Hematopoietic multipotent progenitor cell treated with erythropoietin and hydrocortisone succinate and interleukin-3 and kit ligand, for 6 days (in vitro differentiated cells): ENCODE measurements around the gene SART1.

ENCODE experiments used
- DNase-seq: peaks from one replicate; pipeline ENCODE4 v3.0.0-alpha.2; 2015

SART1 gene

DNA sequence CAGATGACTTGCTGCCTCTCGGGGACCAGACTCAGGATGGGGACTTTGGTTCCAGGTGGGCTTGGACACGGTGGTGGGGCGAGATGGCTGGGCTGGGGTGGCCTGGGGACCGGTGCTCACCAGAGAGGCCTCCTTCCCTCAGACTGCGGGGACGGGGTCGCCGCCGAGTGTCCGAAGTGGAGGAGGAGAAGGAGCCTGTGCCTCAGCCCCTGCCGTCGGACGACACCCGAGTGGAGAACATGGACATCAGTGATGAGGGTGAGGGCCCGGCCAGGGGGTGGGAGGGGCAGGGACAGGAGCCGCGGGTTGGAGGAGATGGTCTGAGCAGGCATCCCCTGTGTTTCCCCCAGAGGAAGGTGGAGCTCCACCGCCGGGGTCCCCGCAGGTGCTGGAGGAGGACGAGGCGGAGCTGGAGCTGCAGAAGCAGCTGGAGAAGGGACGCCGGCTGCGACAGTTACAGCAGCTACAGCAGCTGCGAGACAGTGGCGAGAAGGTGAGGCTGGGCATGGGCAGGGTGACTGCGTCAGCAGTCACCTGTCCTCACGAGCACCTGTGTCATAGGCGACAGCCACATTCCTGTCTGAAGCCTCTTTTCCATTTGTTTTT, 5.9 kb downstream of the SART1 start:
- no peak for DNase-seq

DNA sequence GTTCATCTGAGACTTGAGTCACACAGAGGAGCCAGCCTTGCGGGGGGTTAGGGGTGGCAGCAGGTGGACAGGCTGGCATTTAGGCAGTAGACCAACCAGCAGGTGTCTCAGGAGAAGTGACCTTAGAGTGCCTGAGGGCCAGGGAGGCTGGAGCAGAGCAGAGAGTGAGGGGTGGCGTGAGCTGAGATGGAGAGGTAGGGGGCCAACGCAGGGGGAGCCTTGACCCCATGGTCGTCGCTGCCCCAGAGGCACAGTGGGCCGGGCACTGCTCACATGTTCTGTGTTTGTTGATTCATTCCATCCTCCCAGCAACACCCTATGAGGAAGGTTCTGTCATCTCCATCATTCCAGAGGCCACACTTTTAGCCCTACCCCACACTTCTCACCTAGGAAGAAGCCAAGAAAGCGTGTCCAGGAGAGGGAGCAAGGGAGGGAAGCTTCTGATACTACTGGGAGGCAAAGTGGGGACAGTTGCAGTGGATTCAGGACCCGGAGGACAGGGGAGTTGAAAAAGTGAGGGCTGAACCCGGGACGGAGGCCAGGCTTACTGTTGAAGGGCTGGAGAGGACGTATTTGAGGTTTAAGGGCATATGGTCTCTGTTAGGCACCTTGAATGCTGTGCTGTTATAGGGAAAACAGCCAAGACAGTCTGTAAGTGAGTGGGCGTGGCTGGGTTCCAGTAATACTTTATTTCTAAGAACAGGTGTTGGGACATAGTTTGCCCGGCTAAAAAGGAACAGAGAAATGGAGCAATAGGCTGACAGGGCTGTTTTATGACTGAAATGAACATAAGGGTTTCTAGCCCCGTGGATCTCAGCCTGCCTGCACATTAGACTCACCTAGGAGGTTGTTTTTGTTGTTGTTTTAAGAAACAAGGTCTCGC, 7.3 kb downstream of the SART1 start:
- peak; percentile 58 for DNase-seq

DNA sequence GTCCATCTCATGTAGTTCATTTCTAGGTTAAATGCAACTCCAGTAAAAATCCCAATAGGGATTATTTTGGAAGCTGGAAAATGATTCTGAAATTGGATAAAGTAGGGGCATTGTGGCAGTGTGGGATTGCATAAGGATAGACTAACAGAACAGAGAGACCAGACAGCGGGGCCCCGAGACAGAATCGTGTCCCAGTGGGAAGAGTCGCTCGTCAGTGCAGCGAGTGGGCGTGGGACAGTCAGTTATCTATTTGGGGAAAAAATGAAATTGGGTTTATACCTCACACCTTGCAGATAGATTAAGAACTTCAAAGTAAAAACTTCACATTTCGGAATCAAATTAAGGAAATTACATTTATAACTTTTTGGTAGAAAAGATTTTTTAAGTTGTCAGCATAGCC, 10.6 kb downstream of the SART1 start:
- no peak for DNase-seq

DNA sequence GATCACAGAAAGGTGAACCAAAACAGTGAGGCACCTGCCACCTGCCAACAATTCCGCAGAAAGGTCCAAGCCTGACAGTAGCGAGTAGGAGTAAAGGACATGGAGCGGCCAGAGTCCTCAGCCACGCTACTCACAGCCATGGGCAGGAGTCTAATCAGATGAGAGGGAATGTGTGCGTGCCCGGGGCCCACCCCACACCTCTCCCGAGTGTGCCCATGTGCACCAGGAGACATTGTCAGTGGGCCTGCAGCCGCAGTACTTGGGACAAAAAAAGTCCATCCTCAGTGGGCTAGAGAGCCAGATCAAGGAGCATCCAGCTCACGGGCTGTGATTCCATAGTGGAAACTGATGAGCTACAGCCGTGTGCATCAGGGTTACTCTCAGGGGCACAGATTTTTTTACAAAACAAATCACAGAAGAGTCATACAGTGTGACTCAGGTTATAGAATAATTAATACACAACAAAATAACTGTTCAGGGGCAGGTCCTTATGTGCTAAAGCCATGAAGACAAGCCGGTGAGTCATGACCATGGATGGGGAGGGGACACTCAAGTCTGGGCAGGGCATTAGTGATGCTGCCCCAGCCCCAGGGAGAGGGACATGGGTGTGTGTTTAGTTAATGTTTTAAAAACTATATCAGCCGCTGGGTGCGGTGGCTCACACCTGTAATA, 12.0 kb downstream of the SART1 start:
- no peak for DNase-seq

DNA sequence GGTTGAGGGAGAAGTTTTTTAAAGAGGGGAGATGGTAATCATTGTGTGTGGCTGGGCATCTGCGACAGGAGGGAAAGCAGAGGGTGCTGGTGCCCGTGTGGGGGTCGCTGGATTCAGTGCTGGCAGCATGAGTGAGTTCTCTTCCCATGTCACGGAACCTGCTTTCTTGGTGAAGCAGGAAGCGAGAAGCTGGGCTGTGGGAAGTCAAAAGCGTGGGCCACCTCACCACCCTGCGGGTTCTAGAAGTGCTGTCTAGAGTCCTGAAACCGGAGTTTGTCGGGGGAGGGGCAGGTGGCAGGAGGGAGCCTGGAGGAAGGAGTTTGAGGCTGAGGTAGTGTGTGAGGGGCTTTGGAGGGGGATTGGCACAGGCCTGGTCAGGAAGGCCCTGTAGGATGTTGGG, 14.2 kb downstream of the SART1 start:
- DNase-seq, result no peak

DNA sequence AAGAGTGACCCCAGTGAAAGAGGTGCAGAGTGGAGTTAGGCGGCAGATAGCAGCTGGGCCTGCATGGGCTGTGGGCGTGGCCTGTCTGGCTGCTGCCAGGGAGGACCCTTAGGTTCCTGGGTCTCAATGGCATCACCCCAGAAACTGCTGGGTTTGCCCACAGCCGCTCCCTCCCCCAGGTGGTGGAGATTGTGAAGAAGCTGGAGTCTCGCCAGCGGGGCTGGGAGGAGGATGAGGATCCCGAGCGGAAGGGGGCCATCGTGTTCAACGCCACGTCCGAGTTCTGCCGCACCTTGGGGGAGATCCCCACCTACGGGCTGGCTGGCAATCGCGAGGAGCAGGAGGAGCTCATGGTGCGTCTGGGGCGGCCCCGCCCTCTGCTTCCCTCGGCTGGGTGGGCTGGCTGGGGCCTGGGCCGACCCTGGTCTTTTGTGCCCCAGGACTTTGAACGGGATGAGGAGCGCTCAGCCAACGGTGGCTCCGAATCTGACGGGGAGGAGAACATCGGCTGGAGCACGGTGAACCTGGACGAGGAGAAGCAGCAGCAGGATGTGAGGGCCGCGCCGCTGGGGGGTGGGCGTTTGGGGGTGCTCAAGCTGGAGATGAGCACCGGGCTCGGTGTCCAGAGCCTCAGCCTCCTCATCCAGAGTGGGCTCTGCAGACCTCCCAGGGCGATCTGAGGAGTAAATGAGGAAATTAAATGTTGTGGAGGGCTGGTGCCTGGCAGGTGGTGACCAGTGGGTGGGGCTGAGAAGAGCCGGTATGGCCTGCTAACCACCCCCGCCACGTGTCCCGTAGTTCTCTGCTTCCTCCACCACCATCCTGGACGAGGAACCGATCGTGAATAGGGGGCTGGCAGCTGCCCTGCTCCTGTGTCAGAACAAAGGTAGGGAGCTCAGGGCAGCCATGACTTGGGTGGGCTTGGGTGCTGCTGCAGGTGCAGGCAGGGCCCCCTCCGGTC, 15.0 kb downstream of the SART1 start:
- peak; percentile 29 for DNase-seq

DNA sequence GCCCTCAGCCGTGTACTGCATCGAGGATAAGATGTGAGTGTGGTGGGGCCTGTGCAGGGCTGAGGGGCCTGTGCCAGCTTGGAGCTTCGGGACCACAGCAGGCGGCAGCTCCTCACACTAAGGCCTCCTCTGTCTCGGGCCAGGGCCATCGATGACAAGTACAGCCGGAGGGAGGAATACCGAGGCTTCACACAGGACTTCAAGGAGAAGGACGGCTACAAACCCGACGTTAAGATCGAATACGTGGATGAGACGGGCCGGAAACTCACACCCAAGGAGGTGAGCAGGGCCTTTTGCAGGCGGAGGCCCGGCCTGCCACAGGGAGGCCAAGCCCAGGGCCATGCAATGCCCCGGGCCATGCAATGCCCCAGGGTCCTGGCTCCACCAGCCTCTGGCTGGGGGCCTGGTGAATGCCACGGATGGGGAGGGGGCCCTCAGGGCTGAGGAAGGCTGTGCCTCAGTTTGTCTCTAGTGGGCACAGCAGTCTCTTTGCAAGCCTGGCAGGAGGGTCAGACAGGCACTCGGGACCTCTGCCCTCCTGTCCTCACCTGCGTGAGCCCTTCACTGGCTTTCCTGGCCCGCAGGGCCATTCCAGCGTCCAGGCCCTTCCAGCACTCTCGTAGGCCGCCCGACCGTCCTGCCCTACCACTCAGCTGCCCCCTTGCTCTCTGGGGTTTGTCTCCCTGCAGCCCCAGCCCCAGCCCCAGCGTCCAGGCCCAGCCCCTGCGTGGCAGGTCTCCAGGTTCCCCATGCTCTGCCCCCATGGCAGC, 16.3 kb downstream of the SART1 start:
- no peak for DNase-seq

DNA sequence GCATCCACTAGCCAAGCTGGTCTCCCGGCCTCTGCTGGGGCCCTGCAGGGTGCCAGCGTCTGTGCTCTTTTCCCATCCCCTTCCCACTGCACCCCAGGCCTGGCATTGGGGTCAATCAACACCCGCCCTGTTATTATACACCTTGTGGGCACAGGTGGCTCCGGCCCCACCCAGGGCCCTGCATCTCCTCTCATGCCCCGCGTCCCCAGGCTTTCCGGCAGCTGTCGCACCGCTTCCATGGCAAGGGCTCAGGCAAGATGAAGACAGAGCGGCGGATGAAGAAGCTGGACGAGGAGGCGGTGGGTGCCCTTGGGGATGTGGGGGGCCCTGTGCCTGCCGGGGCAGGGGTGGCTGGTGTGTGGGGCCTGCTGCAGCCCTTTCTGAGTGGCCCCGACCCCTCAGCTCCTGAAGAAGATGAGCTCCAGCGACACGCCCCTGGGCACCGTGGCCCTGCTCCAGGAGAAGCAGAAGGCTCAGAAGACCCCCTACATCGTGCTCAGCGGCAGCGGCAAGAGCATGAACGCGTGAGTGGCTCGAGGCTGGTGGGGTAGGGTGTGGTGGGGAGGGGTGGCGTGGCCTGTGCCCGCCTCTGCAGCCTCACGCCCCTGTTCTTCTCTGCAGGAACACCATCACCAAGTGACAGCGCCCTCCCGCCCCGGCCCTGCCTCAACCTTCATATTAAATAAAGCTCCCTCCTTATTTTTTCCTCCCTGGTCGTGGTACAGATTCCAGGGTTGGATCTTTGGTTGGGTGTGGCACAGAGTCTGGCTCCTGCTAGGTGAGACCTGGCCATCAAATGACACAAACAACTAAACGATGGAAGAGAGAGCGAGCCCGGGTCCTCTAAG, 17.1 kb downstream of the SART1 start:
- no peak for DNase-seq

DNA sequence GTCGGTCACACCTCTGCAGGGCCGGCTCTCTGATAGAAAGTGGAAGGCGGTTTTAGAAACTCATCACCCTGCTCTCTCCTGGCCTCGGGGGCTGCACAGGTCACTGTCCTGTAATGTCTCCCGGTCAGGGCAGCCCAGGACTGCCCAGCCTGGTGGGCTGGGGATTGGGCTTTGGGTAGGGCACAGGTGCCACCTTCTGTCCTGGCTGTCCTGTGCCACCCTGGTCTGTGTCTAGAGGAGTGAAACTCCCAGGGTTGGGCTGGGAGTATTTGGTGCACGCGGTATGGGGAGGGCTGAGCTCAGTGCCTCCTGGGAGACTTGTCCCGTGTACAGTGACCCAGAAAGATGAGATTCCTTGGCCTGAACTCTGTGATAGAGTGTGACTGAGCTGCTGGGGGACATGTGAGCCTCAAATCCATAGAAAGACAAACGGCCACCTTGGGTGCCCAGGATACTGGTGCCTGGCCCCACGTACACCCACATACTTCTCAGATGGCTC, 17.8 kb downstream of the SART1 start:
- DNase-seq, result no peak

DNA sequence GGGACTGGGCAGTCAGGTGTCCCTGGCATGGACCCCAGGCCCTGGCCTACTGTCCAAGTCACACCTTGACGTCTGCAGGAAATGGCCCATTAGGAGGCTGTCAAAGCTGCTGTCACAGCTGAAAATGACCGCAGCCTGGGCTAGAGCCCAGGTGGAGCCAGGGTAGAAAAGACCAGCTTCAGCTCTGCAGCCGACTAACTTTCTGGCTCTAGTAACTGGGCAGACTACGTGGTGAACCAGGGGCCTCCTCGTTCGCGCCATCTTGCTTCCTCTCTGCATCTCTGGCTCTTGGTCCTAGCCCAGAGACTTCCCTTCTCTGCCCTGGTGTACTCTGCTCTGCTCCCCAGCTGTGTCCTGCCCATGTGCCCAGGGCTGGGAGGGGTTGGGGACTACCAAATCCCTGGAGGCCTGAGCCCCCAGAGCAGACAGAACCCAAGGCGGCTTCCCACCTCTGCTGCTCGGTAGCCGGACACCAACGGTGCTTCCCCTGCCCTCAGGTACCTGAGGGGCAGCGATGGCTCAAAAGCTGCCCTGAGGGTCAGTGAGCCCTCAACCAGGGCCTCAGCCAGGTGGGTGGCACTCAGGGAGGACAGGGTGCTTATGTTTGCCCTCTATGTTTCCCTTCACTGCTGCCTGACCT, 19.7 kb downstream of the SART1 start:
- no peak for DNase-seq

DNA sequence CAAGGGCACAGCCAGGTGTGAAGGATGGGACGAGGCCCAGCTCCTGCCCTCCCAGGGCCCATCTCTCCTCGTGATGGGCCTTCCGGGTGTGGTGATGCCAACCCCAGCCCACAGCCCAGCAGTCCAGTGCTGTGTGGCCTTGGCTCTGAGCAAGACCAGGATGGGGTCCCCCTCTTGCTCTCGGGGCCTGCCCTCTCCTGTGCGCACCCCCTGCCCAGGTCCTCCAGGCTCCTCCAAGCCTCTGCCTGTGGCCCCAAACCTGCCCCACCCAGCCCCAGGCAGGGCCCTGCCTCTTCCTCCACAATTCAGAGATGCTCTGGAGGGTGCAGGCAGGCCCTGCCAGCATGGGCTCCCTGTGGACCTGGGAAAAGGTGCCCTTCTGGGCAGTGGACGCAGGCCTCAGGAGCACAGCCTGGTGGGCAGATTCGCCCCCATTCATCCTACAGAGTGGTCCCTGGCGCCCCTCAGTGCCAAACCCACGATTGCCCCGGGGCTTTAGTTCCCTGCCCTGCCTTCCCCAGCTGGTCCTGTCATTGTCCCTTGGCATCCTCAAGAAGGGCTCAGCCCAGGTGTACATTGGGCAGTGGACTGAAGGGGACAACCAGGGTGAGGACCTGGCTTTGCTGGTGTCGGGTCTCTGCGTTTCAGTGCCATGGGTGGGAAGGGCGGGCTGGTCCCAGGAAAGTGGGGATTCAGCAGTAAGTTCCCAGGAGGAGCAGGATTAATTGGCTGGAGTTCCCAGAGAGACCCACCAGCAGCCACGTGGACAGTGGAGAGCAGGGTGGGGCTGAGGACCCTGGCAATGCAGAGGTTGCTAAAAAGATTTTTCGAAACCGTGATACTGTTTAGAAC, 20.7 kb downstream of the SART1 start:
- no peak for DNase-seq

DNA sequence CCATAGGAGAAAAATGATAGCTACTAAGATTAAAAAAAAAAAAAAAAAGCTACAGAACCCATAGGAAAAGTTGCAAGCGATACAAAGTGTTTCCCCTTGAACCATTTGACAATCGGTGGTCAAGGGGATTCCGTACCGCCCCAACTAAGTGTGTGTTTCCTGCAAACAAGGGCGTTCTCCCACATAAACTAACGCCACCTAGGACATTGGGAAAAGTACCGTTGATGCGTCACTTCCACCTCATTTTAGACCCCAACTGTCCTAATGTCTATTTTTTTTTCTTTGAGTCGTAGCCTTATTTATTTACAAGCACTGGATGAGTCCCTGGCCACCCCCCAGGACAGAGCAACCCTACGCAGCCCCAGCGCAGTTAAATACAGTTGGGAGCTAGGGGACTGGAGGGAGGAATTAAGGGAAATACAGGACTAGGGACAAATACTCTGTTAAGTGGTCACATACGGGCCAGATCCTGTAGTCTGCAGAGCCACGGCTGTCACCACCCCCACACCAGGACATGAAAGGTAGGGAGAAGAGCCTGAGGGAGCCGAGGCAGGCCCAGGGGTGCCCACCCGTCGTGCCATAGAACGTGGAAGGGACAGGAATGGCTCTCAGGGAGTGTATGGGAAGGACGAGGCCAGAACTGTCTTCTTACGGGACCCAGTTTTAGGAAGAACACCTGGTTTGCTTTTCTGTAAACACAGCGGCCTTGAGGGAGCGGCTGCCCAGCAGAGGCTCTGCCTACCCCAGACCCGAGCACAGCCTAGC, 21.5 kb downstream of the SART1 start:
- DNase-seq, result no peak

DNA sequence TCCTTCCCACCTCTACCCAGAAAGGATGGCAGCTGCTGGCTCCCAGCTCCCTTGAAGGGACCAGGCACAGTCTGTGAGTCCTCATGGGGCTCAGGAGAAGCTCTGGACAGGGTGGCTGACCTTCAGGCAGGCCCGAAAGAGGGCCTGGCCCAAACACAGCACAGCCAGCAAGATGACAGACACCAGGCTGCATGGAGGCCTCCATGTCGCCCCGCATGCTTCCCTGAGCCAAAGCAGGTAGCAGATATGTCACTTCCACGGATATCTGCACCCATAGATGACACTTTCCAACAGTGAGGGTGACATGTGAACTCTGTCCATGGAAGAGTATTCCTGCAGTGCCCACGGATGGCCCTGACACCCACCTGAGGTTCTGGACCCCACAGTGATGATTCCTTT, 22.1 kb downstream of the SART1 start:
- DNase-seq, result no peak

DNA sequence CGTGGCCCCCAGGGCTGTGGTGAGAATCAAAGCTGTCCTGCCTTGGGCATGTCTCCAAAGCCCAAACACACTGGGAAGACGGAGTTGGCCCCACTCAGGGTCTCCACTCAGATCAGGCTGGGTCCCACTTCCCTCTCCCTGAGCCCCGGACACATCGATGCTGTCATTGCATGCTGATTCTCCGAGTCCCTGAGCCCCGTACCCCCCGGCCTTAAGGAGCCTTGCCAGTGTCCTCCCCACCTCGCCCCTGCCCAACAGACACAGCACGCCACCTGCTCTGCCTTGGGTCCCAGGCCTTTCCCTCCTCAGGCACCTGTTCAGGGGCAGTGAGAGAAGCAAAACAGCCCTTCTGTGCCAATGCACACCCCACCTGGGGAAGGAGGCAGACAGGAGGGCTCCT, 25.8 kb downstream of the SART1 start:
- DNase-seq, result no peak

DNA sequence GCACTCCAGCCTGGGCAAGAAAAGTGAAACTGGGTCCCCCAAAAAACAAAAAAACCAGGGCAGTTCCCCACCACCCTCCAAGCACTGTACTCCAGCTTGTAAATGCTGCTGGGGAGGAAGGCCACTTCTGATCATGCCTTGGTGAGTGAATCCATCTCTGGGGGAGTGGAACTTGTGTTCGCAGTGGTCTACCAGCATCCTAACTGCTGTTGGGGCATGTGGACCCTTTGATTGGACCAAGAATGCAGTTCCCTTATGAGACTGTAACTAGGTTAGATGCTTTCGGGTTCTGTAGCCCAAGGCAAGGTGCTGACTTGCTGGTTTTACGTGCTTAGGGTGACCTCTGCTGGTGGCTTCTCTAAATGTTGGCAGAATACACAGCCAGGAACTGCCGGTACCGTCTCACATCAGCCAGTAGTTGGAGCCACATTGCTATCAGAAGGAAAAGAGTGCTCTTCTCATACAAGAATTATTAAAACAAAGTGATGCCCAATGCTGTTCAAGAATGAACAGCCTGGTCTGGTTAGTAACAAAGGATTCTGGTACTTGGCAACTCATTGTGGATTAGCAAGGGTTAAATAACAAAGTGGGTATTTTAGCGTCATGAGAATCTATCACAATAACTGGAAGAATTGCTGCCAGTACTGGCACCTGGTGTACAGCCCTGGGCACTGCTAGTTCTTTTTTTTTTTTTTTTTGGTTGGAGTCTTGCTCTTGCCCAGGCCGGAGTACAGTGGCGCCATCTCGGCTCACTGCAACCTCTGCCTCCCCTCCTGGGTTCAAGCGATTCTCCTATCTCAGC, 27.5 kb downstream of the SART1 start:
- peak; percentile 98 for DNase-seq

DNA sequence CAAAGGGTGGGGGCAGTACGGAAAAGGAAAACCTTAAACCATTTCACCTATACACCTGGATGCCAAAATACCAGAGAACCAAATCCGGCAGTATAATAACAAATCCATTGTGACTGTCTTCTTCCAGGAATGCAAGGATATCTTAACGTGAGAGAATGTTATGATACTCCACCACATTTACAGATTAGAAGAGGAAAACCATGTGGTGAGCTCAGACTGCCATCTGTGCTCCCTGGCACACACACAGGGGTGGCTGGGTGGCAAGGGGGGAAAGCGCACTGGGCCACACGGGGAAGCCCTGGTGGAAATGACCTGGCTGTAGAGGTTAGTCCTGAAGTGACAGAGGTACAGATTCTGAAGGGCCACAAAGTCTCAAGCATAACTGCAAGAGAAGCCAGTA, 30.5 kb downstream of the SART1 start:
- no peak for DNase-seq

DNA sequence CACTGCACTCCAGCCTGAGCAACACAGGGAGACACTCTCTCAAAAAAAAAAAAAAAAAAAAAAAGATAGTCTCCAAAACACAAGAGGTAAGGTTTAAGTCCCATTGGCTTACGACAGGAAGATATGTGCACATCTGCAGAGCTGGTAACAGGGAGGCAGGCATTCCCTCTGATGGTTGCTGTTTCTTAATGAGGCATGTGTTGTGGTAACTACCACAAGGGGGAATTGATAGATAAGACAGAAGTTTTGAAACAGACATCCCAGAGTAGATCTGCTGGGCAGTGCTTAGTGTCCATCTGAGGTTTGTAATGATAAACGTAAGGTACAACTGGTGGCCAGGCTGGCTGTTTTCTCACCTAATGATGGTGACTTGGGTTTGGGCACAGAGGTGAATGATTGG, 35.8 kb downstream of the SART1 start:
- DNase-seq, result peak; percentile 86
